ENCODE data around the gene RELN. TPM values are rescaled to one million over a fixed set of nuclear protein-coding genes. Genes with fewer than 3 reads are reported as not detected.

RELN gene
- total RNA-seq, 4 donors from 2014 or later, result 1.0 to 3.5 (median 1.3) TPM

- 65 to 73% methylated on average over 8 of the region's 8 CpGs for WGBS, 2 donors
- TF ChIP-seq CTCF (IDR thresholded peaks at IDR 0.05), result no peak
- TF ChIP-seq POLR2A (IDR thresholded peaks at IDR 0.05), result no peak
- intact Hi-C loops (cut with DNase I; ENCODE audit: low total_unique reads), result no loop called here
- no peak for DNase-seq (ENCODE audit: low spot score in 2 of 2)
- H3K4me3 ChIP-seq (ENCODE audit: low read depth, poor library complexity, severe bottlenecking), result no peak overlapping the region
Measured at GRCh38 chr7:103727982-103728610, 261.4 kb downstream of the RELN start.

GRCh38 chr7:103719070-103719469 is 270.4 kb downstream of the RELN start:
- intact Hi-C loops (cut with DNase I; ENCODE audit: low total_unique reads), result no loop called here
- DNase-seq (ENCODE audit: low spot score in 2 of 2), result no peak
- TF ChIP-seq CTCF (IDR thresholded peaks at IDR 0.05), result no peak
- no peak overlapping the region for H3K4me3 ChIP-seq (ENCODE audit: low read depth, poor library complexity, severe bottlenecking)
- WGBS, 2 donors, result 46 to 71% methylated on average over 2 of the region's 2 CpGs

GRCh38 chr7:103718482-103719061 is 270.9 kb downstream of the RELN start:
- H3K4me3 ChIP-seq (ENCODE audit: low read depth, poor library complexity, severe bottlenecking), result no peak overlapping the region
- DNase-seq (ENCODE audit: low spot score in 2 of 2), result no peak
- intact Hi-C loops (cut with DNase I; ENCODE audit: low total_unique reads), result no loop called here
- no peak for TF ChIP-seq POLR2A (IDR thresholded peaks at IDR 0.05)
- no peak for TF ChIP-seq CTCF (IDR thresholded peaks at IDR 0.05)

GRCh38 chr7:103717574-103717973 is 271.9 kb downstream of the RELN start:
- 76 to 81% methylated on average over 3 of the region's 3 CpGs for WGBS, 2 donors
- intact Hi-C loops (cut with DNase I; ENCODE audit: low total_unique reads), result no loop called here
- no peak for DNase-seq (ENCODE audit: low spot score in 2 of 2)
- no peak overlapping the region for H3K4me3 ChIP-seq (ENCODE audit: low read depth, poor library complexity, severe bottlenecking)
- TF ChIP-seq CTCF (IDR thresholded peaks at IDR 0.05), result no peak
- no peak for TF ChIP-seq POLR2A (IDR thresholded peaks at IDR 0.05)

GRCh38 chr7:103715376-103716120 is 273.9 kb downstream of the RELN start:
- intact Hi-C loops (cut with DNase I; ENCODE audit: low total_unique reads), result no loop called here
- WGBS, 2 donors, result 82 to 83% methylated on average over 4 of the region's 4 CpGs
- no peak for DNase-seq (ENCODE audit: low spot score in 2 of 2)

More at GRCh38 chr7:103715376-103716120, 273.9 kb downstream of the RELN start:
- no peak for TF ChIP-seq CTCF (IDR thresholded peaks at IDR 0.05)
- TF ChIP-seq POLR2A (IDR thresholded peaks at IDR 0.05), result no peak
- no peak overlapping the region for H3K4me3 ChIP-seq (ENCODE audit: low read depth, poor library complexity, severe bottlenecking)

Data from lower leg skin (tissue), 4 donors.